Astrocyte (in vitro differentiated cells and primary cell): Measurements from ENCODE around the gene NLGN1. TPM values are rescaled to one million over a fixed set of nuclear protein-coding genes. Genes with fewer than 3 reads are reported as not detected.
A peak's percentile ranks its signal among the peaks of the same experiment; 100 is the strongest.

Experiments
- DNase-seq: peaks from one replicate; pipeline ENCODE4 v3.0.0-alpha.2; 2010; ENCODE audit warnings: low read depth
- FAIRE-seq: peaks from 2 replicates; lab custom pipeline; 2011; peaks lifted over from hg19 to GRCh38; lab: Jason Lieb, UNC
- H2AFZ ChIP-seq: 2 replicates; pipeline ENCODE4 v1.6.0; 2012; ENCODE audit warnings: low read depth, low read length, inconsistent platforms
- H3K27ac ChIP-seq: 2 replicates; pipeline ENCODE4 v1.5.1; 2011; ENCODE audit warnings: low read depth, low read length, inconsistent platforms
- H3K27me3 ChIP-seq: 2 replicates; pipeline ENCODE4 v1.6.0; 2011; ENCODE audit warnings: low read length, inconsistent platforms; ENCODE audit not compliant: insufficient read depth
- H3K36me3 ChIP-seq: 2 replicates; pipeline ENCODE4 v1.5.1; 2011; ENCODE audit warnings: low read length, inconsistent platforms; ENCODE audit not compliant: insufficient read depth
- H3K4me1 ChIP-seq: 2 replicates; pipeline ENCODE4 v1.5.1; 2011; ENCODE audit warnings: low read length, inconsistent platforms; ENCODE audit not compliant: insufficient read depth
- H3K4me2 ChIP-seq: 2 replicates; pipeline ENCODE4 v1.6.0; 2012; ENCODE audit warnings: low read length, inconsistent platforms
- H3K4me3 ChIP-seq: 2 replicates; pipeline ENCODE4 v1.5.1; 2011; ENCODE audit warnings: low read depth, mild to moderate bottlenecking, low read length, inconsistent platforms; ENCODE audit not compliant: insufficient read depth
- H3K79me2 ChIP-seq: 2 replicates; pipeline ENCODE4 v1.6.0; 2012; ENCODE audit warnings: mild to moderate bottlenecking, low read length, inconsistent platforms; ENCODE audit not compliant: insufficient read depth
- H3K9ac ChIP-seq: 2 replicates; pipeline ENCODE4 v1.6.0; 2012; ENCODE audit warnings: mild to moderate bottlenecking, low read length, inconsistent platforms
- H3K9me3 ChIP-seq: 2 replicates; pipeline ENCODE4 v1.5.1; 2012; ENCODE audit warnings: low read depth, mild to moderate bottlenecking, low read length, inconsistent platforms; ENCODE audit not compliant: insufficient read depth
- H4K20me1 ChIP-seq: 2 replicates; pipeline ENCODE4 v1.6.0; 2012; ENCODE audit warnings: low read length, inconsistent platforms; ENCODE audit not compliant: insufficient read depth
- H3K27ac Mint-ChIP-seq: one replicate; pipeline ENCODE4 v1.8.0; 2021; ENCODE audit warnings: mild to moderate bottlenecking, mixed read lengths; ENCODE audit not compliant: unreplicated experiment
- H3K27me3 Mint-ChIP-seq: one replicate; pipeline ENCODE4 v1.8.0; 2021; ENCODE audit warnings: low read depth, mixed read lengths; ENCODE audit not compliant: unreplicated experiment
- H3K36me3 Mint-ChIP-seq: one replicate; pipeline ENCODE4 v1.8.0; 2021; ENCODE audit warnings: low read depth, mixed read lengths; ENCODE audit not compliant: unreplicated experiment
- H3K4me1 Mint-ChIP-seq: one replicate; pipeline ENCODE4 v1.8.0; 2021; ENCODE audit warnings: low read depth, mixed read lengths; ENCODE audit not compliant: unreplicated experiment
- H3K4me3 Mint-ChIP-seq: one replicate; pipeline ENCODE4 v1.8.0; 2021; ENCODE audit warnings: mild to moderate bottlenecking, moderate library complexity, mixed read lengths; ENCODE audit not compliant: unreplicated experiment
- H3K9me3 Mint-ChIP-seq: one replicate; pipeline ENCODE4 v1.8.0; 2021; ENCODE audit warnings: mild to moderate bottlenecking, mixed read lengths; ENCODE audit not compliant: unreplicated experiment
- CTCF ChIP-seq: IDR thresholded peaks from 2 replicates; pipeline ENCODE4 v1.5.1; 2011; ENCODE audit warnings: low read depth, mild to moderate bottlenecking, inconsistent platforms, low read length, moderate library complexity; ENCODE audit not compliant: insufficient read depth
- EZH2 ChIP-seq: IDR thresholded peaks from 2 replicates; pipeline ENCODE4 v1.6.1; 2012; ENCODE audit warnings: mild to moderate bottlenecking, low read length, inconsistent platforms; ENCODE audit not compliant: insufficient read depth
- total RNA-seq: library from RNA; stranded (reverse); gene quantifications from 2 replicates; pipeline ENCODE4 v1.2.1, GENCODE V29; 2021

NLGN1 gene
- total RNA-seq, 1 donor from 2014 or later = 1.2 TPM

- Mint-ChIP-seq H3K4me1 (peaks cover 6% of the 10 kb centered on the region), H3K27me3 (no peaks in the 10 kb centered on the region), H3K27ac (no peak overlapping the region), H3K4me3 (no peak overlapping the region), H3K36me3 (peaks cover 2% of the 10 kb centered on the region), H3K9me3 (no peaks in the 10 kb centered on the region)
- Histone ChIP-seq H4K20me1 (no peaks in the 10 kb centered on the region), H3K4me1 (no peaks in the 10 kb centered on the region), H3K36me3 (no peaks in the 10 kb centered on the region), H3K9ac (no peak overlapping the region), H3K9me3 (no peaks in the 10 kb centered on the region), H2AFZ (no peak overlapping the region), H3K4me2 (no peak overlapping the region), H3K27me3 (no peaks in the 10 kb centered on the region), H3K27ac (no peak overlapping the region), H3K79me2 (no peaks in the 10 kb centered on the region), H3K4me3 (no peak overlapping the region)
- DNase-seq = no peak
- no peak for TF ChIP-seq EZH2
- no peak for TF ChIP-seq CTCF
- FAIRE-seq = no peak
Observed at GRCh38 chr3:173755161-173755560, 357.6 kb downstream of the NLGN1 start.

DNA sequence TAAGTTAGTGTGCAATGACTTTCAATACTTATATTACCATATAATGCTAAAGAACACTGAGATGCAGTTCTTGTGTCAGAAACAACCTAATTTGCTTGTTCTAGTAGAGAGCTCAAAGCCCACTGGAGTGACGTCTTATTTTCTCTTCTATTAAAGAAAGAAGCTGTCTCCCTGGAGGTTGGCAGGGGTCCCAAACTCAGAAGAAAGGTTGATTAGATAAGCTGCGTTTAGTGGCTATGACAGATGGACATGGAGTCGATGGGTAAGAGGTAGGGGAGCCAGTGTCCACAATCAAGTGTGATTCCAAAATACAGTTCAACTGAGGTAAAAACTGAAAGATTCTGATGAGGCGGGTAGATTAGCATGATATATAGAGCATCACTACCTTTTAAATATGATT is 363.6 kb downstream of the NLGN1 start:
- H3K4me3 Mint-ChIP-seq = no peak overlapping the region
- Histone ChIP-seq H3K4me1 (no peaks in the 10 kb centered on the region), H2AFZ (no peak overlapping the region), H3K36me3 (no peaks in the 10 kb centered on the region), H3K4me2 (no peak overlapping the region), H3K9me3 (no peaks in the 10 kb centered on the region), H3K27ac (no peak overlapping the region), H3K79me2 (no peaks in the 10 kb centered on the region), H3K9ac (no peak overlapping the region), H4K20me1 (no peaks in the 10 kb centered on the region), H3K27me3 (no peaks in the 10 kb centered on the region), H3K4me3 (no peak overlapping the region)
- H3K36me3 Mint-ChIP-seq = peaks cover 2% of the 10 kb centered on the region
- FAIRE-seq = no peak
- H3K4me1 Mint-ChIP-seq = no peaks in the 10 kb centered on the region
- TF ChIP-seq CTCF (no peak), EZH2 (no peak)
- no peak for DNase-seq
- no peak overlapping the region for H3K27ac Mint-ChIP-seq
- H3K27me3 Mint-ChIP-seq = no peaks in the 10 kb centered on the region
- no peaks in the 10 kb centered on the region for H3K9me3 Mint-ChIP-seq

- Histone ChIP-seq H3K27ac (no peak overlapping the region), H3K27me3 (no peaks in the 10 kb centered on the region), H3K79me2 (no peaks in the 10 kb centered on the region), H3K4me1 (no peaks in the 10 kb centered on the region), H3K36me3 (no peaks in the 10 kb centered on the region), H3K4me3 (no peak overlapping the region), H2AFZ (no peak overlapping the region), H3K9ac (no peak overlapping the region), H3K9me3 (no peaks in the 10 kb centered on the region), H4K20me1 (no peaks in the 10 kb centered on the region), H3K4me2 (no peak overlapping the region)
- H3K4me1 Mint-ChIP-seq = no peaks in the 10 kb centered on the region
- peaks cover 2% of the 10 kb centered on the region for H3K36me3 Mint-ChIP-seq
- H3K27me3 Mint-ChIP-seq = no peaks in the 10 kb centered on the region
- DNase-seq (peak; percentile 31), FAIRE-seq (no peak)
- H3K4me3 Mint-ChIP-seq = no peak overlapping the region
- no peak overlapping the region for H3K27ac Mint-ChIP-seq
- H3K9me3 Mint-ChIP-seq = no peaks in the 10 kb centered on the region
- TF ChIP-seq EZH2 = no peak
- no peak for TF ChIP-seq CTCF
Observed at GRCh38 chr3:173762501-173762900, 365.0 kb downstream of the NLGN1 start.
